GM23248 (cell line): ENCODE data around the gene ATP6V0A1. TPM values are rescaled to one million over a fixed set of nuclear protein-coding genes. Genes with fewer than 3 reads are reported as not detected.

Experiments
- DNase-seq: peaks from one replicate; pipeline ENCODE4 v3.0.0-alpha.2; 2015
- H2AFZ ChIP-seq: fragments of 200-600 bp; sonication (generic); 2 replicates; pipeline ENCODE4 v1.6.1; 2016; ENCODE audit warnings: antibody characterized with exemption
- H3F3A ChIP-seq: fragments of 200-600 bp; sonication (generic); 2 replicates; pipeline ENCODE4 v1.6.1; 2016; ENCODE audit warnings: mild to moderate bottlenecking, antibody characterized with exemption, mixed run types; ENCODE audit not compliant: insufficient read depth
- H3K27ac ChIP-seq: fragments of 200-600 bp; sonication (generic); 2 replicates; pipeline ENCODE4 v1.5.1; 2016; ENCODE audit warnings: mild to moderate bottlenecking
- H3K27me3 ChIP-seq: fragments of 200-600 bp; sonication (generic); replicated peaks from 2 replicates; pipeline ENCODE4 v1.6.1; 2016; ENCODE audit warnings: mild to moderate bottlenecking; ENCODE audit not compliant: insufficient read depth
- H3K36me3 ChIP-seq: fragments of 200-600 bp; sonication (generic); 2 replicates; pipeline ENCODE4 v1.6.1; 2016; ENCODE audit warnings: low read depth, mild to moderate bottlenecking
- H3K4me1 ChIP-seq: fragments of 200-600 bp; sonication (generic); 2 replicates; pipeline ENCODE4 v1.6.1; 2016; ENCODE audit warnings: mild to moderate bottlenecking; ENCODE audit not compliant: insufficient read depth
- H3K4me2 ChIP-seq: fragments of 200-600 bp; sonication (generic); one replicate; pipeline ENCODE4 v1.6.1; 2016; ENCODE audit warnings: mild to moderate bottlenecking; ENCODE audit not compliant: unreplicated experiment
- H3K4me3 ChIP-seq: fragments of 200-600 bp; sonication (generic); 2 replicates; pipeline ENCODE4 v1.5.1; 2016; ENCODE audit warnings: mild to moderate bottlenecking
- H3K79me2 ChIP-seq: fragments of 200-600 bp; sonication (generic); 2 replicates; pipeline ENCODE4 v1.6.1; 2016; ENCODE audit warnings: mild to moderate bottlenecking; ENCODE audit not compliant: insufficient read depth
- H3K9ac ChIP-seq: fragments of 200-600 bp; sonication (generic); 2 replicates; pipeline ENCODE4 v1.6.1; 2016; ENCODE audit warnings: mild to moderate bottlenecking
- H3K9me2 ChIP-seq: fragments of 200-600 bp; sonication (generic); 2 replicates; pipeline ENCODE4 v1.6.1; 2016; ENCODE audit warnings: mixed run types, mild to moderate bottlenecking, moderate library complexity; ENCODE audit not compliant: insufficient read depth
- H3K9me3 ChIP-seq: fragments of 200-600 bp; sonication (generic); one replicate; pipeline ENCODE4 v1.6.1; 2017; ENCODE audit warnings: low read depth
- H4K20me1 ChIP-seq: fragments of 200-600 bp; sonication (generic); 2 replicates; pipeline ENCODE4 v1.6.0; 2016; ENCODE audit not compliant: insufficient read depth
- EZH2 ChIP-seq: fragments of 200-600 bp; sonication (generic); IDR thresholded peaks from 2 replicates; pipeline ENCODE4 v1.6.1; 2018; ENCODE audit warnings: antibody characterized with exemption, mild to moderate bottlenecking; ENCODE audit not compliant: insufficient read depth, poor library complexity, severe bottlenecking
- EZH2phosphoT487 ChIP-seq: fragments of 200-600 bp; sonication (generic); IDR thresholded peaks from 2 replicates; pipeline ENCODE4 v1.6.1; 2018; ENCODE audit warnings: antibody characterized with exemption, moderate library complexity, mild to moderate bottlenecking, low read depth; ENCODE audit not compliant: insufficient read depth
- WGBS, 2 experiments: methylation state at CpG; one replicate each; pipeline ENCODE4 v1.1.6; 2015 to 2017; ENCODE audit warnings: low lambda C conversion rate in 2 of 2, low coverage in 1 of 2; ENCODE audit errors: missing lambda C conversion rate in 2 of 2; 5-methylcytosine and 5-hydroxymethylcytosine counted together
- in situ Hi-C: fragments of 300-500 bp; cut with MboI; formaldehyde crosslinking; loops from 2 replicates; pipeline ENCODE4 v1.15.0; 2020
- polyA plus RNA-seq: library from polyadenylated mRNA; unstranded; fragments of >200 nt; fragmentation: Nextera tagmentation; extraction: Ambion mirVana; gene quantifications from 2 replicates; pipeline ENCODE4 v1.2.1, GENCODE V29; 2016
- total RNA-seq: library from RNA; depleted of rRNA; stranded (reverse); fragments of >200 nt; shearing (Covaris generic); gene quantifications from 2 replicates; pipeline ENCODE4 v1.2.3, GENCODE V29; 2014

ATP6V0A1 gene
- total and polyA plus RNA-seq, 2 experiments from 2014 or later, result 15.3 to 26.0 TPM

DNA sequence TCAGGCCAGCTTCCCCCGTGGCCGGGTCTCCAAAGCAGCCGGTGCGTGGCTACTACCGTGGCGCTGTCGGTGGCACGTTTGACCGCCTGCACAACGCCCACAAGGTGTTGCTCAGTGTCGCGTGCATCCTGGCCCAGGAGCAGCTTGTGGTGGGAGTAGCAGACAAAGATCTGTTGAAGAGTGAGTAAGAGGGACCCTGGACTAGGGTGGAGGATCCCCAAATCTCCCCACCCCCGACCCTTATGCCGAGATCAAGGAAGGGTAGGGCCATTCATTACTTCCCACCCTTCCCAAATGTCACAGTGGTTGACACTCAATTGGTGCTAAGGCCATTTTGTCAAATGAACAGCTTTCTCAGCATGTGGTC is 104.4 kb downstream of the ATP6V0A1 start:
- Histone ChIP-seq H3K9ac (peak overlapping the region; percentile 93), H3K4me1 (peaks cover 20% of the 10 kb centered on the region), H3K36me3 (peaks cover 6% of the 10 kb centered on the region; the same call in 1 of the 2 replicates), H3K4me2 (peak overlapping the region; percentile 91), H3K4me3 (peak overlapping the region; percentile 92), H3K9me3 (no peaks in the 10 kb centered on the region), H3K27ac (peak overlapping the region; percentile 86), H4K20me1 (no peaks in the 10 kb centered on the region), H3K79me2 (peaks cover 46% of the 10 kb centered on the region), H3K27me3 (no peaks in the 10 kb centered on the region), H3K9me2 (no peaks in the 10 kb centered on the region), H2AFZ (0 out of 2 replicates have a peak overlapping the region, but pooled peaks have one; percentile 92), H3F3A (peaks cover 12% of the 10 kb centered on the region; the same call in 1 of the 2 replicates)
- TF ChIP-seq EZH2phosphoT487, result no peak
- TF ChIP-seq EZH2, result no peak
- DNase-seq, result no peak
- 66 to 68% methylated on average over 14 of the region's 14 CpGs for WGBS, 2 experiments
- in situ Hi-C loops, result no loop called here

DNA sequence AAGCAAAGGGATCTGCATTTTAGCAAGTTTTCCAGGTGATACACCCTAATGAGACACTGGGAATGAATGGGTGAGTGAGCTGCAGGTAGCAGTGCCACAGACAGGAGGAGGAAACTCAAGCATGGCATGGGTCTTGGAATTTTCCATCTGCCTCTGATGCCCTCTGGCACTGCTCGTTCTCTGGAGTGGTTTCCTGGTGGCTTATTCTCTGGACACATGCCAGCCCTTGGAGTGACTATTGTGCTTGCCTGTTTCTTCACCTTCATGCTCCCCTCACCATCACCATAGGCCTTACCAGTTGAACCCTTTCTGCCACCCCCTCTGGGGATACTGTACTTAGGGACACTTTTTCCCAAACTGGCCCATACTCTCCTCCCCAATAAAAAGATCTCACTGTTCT is 104.9 kb downstream of the ATP6V0A1 start:
- WGBS, 2 experiments, result 11 to 18% methylated on average over 1 of the region's 1 CpG
- Histone ChIP-seq H3K9me2 (no peaks in the 10 kb centered on the region), H3K27me3 (no peaks in the 10 kb centered on the region), H3K27ac (no peak overlapping the region), H3K9me3 (no peaks in the 10 kb centered on the region), H3F3A (peaks cover 12% of the 10 kb centered on the region; the same call in 1 of the 2 replicates), H3K4me2 (peak overlapping the region; percentile 91), H3K79me2 (peaks cover 50% of the 10 kb centered on the region), H3K36me3 (peaks cover 6% of the 10 kb centered on the region; the same call in 1 of the 2 replicates), H3K9ac (peak overlapping the region; percentile 93), H2AFZ (no peak overlapping the region), H4K20me1 (no peaks in the 10 kb centered on the region), H3K4me1 (peaks cover 20% of the 10 kb centered on the region), H3K4me3 (peak overlapping the region; percentile 92)
- in situ Hi-C loops, result no loop called here
- TF ChIP-seq EZH2 (no peak), EZH2phosphoT487 (no peak)
- peak; percentile 40 for DNase-seq

DNA sequence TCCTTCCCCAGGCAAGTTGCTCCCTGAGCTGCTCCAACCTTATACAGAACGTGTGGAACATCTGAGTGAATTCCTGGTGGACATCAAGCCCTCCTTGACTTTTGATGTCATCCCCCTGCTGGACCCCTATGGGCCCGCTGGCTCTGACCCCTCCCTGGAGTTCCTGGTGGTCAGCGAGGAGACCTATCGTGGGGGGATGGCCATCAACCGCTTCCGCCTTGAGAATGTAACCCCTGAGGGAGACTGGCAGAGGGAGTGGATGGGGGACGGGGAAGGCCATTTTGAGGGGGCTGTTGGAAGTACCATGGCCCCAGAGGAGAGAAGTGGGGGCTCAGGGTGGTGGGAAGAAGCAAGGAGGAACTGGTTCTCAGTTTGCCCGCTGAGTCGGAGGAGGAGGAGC is 105.3 kb downstream of the ATP6V0A1 start:
- H3K9me3 ChIP-seq, result no peaks in the 10 kb centered on the region
- DNase-seq, result no peak
- WGBS, 2 experiments, result 78 to 84% methylated on average over 8 to 9 of the region's 9 CpGs
- no peaks in the 10 kb centered on the region for H4K20me1 ChIP-seq
- no peak overlapping the region for H2AFZ ChIP-seq
- H3K36me3 ChIP-seq, result peaks cover 6% of the 10 kb centered on the region; the same call in 1 of the 2 replicates
- H3K79me2 ChIP-seq, result peaks cover 55% of the 10 kb centered on the region
- H3K9me2 ChIP-seq, result no peaks in the 10 kb centered on the region
- no peak overlapping the region for H3K27ac ChIP-seq
- H3K4me3 ChIP-seq, result 0 out of 2 replicates have a peak overlapping the region, but pooled peaks have one; percentile 92
- peaks cover 20% of the 10 kb centered on the region for H3K4me1 ChIP-seq
- H3K27me3 ChIP-seq, result no peaks in the 10 kb centered on the region
- H3K4me2 ChIP-seq, result peak overlapping the region; percentile 91
- peaks cover 12% of the 10 kb centered on the region; the same call in 1 of the 2 replicates for H3F3A ChIP-seq
- TF ChIP-seq EZH2phosphoT487, result no peak
- no peak for TF ChIP-seq EZH2
- in situ Hi-C loops, result no loop called here
- peak overlapping the region; percentile 93 for H3K9ac ChIP-seq

DNA sequence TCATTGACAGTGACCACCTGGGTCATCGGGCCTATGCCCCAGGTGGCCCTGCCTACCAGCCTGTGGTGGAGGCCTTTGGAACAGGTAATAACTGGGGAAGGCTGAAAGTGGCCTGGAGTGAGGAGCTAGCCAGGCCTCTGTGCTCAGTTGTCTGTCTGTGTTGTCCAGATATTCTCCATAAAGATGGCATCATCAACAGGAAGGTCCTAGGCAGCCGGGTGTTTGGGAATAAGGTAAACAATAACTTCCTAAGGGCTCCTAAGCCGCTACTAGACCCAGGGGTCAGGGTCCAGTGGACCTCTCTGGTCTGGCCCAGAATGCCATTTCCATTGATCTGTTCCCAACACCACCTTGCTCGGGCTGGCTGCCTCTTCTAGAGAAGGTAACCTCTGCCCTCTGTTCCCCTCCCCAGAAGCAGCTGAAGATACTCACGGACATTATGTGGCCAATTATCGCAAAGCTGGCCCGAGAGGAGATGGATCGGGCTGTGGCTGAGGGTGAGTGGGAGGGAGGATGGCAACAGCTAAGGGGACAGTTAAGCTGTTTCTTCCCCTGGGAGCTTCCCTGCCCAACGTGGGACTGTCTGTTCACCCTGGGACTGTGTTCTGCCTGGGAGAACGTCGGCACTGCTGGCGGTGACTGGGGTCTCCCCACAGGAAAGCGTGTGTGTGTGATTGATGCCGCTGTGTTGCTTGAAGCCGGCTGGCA is 106.3 kb downstream of the ATP6V0A1 start:
- no peaks in the 10 kb centered on the region for H4K20me1 ChIP-seq
- H3K36me3 ChIP-seq, result peaks cover 6% of the 10 kb centered on the region; the same call in 1 of the 2 replicates
- 87 to 90% methylated on average over 15 of the region's 15 CpGs for WGBS, 2 experiments
- H3K9me3 ChIP-seq, result no peaks in the 10 kb centered on the region
- DNase-seq, result no peak
- peaks cover 20% of the 10 kb centered on the region for H3K4me1 ChIP-seq
- no peak overlapping the region for H3K4me2 ChIP-seq
- H3K27me3 ChIP-seq, result no peaks in the 10 kb centered on the region
- H3K9me2 ChIP-seq, result no peaks in the 10 kb centered on the region
- H3K27ac ChIP-seq, result no peak overlapping the region
- H3F3A ChIP-seq, result peaks cover 12% of the 10 kb centered on the region; the same call in 1 of the 2 replicates
- no peak overlapping the region for H2AFZ ChIP-seq
- TF ChIP-seq EZH2 (no peak), EZH2phosphoT487 (no peak)
- in situ Hi-C loops, result no loop called here
- peaks cover 65% of the 10 kb centered on the region for H3K79me2 ChIP-seq
- no peak overlapping the region for H3K9ac ChIP-seq
- H3K4me3 ChIP-seq, result no peak overlapping the region
